Heart right ventricle (tissue), 16 donors: ENCODE measurements around the gene SLC22A3. TPM values are rescaled to one million over a fixed set of nuclear protein-coding genes. Genes with fewer than 3 reads are reported as not detected.

ENCODE experiments used
- ATAC-seq, 8 donors: fragments of 200-7000 bp; cut with Tn5 transposase; one replicate each; pipeline ENCODE4 v1.9.1; 2020; ENCODE audit warnings: mild to moderate bottlenecking in 8 of 8, moderate library complexity in 8 of 8, moderate number of reproducible peaks in 1 of 8
- DNase-seq, 2 donors: peaks; one replicate each; pipeline ENCODE4 v3.0.0-alpha.2; 2020
- H3K27ac ChIP-seq, 10 donors: fragments of 200-600 bp; sonication (generic) in 2 of 10; one replicate each; pipeline versions ENCODE4 v1.5.0 to v1.8.0; 2020 to 2022; ENCODE audit warnings: mild to moderate bottlenecking in 3 of 10
- H3K27me3 ChIP-seq, 7 donors: fragments of 200-600 bp; one replicate each; pipeline ENCODE4 v1.8.0; 2021 to 2022; ENCODE audit warnings: mild to moderate bottlenecking in 2 of 7
- H3K36me3 ChIP-seq, 9 donors: fragments of 200-600 bp; sonication (generic) in 1 of 9; one replicate each; pipeline versions ENCODE4 v1.5.0 to v1.8.0; 2020 to 2022; ENCODE audit warnings: mild to moderate bottlenecking in 2 of 9
- H3K4me1 ChIP-seq, 9 donors: fragments of 200-600 bp; sonication (generic) in 1 of 9; one replicate each; pipeline versions ENCODE4 v1.5.0 to v1.8.0; 2020 to 2022; ENCODE audit warnings: mild to moderate bottlenecking in 4 of 9
- H3K4me3 ChIP-seq, 10 donors: fragments of 200-600 bp; sonication (generic) in 2 of 10; one replicate each; pipeline versions ENCODE4 v1.5.0 to v1.8.0; 2020 to 2022; ENCODE audit warnings: mild to moderate bottlenecking in 7 of 10, moderate library complexity in 2 of 10
- H3K9me3 ChIP-seq, 11 donors: fragments of 200-600 bp in 10 of 11; sonication (generic) in 2 of 11; one replicate each; pipeline versions ENCODE4 v1.5.0 to v1.8.0; 2013 to 2022; ENCODE audit warnings: mild to moderate bottlenecking in 2 of 11, control low read depth in 1 of 11, moderate library complexity in 1 of 11
- WGBS, 2 donors: extraction: QIAGEN DNeasy Blood & Tissue Kit; methylation state at CpG; one replicate each; pipeline ENCODE4 v1.1.7; 2013; ENCODE audit warnings: inconsistent platforms in 1 of 2; 5-methylcytosine and 5-hydroxymethylcytosine counted together
- intact Hi-C, 10 donors: fragments of 100-400 bp; cut with DNase I; formaldehyde crosslinking; loops; one replicate each; pipeline versions ENCODE4 v1.11.1 to v1.14.2; 2022
- polyA plus RNA-seq, 2 donors: library from polyadenylated mRNA; stranded (reverse); fragments of 200-250 nt; gene quantifications; one replicate each; pipeline ENCODE4 v1.2.3, GENCODE V29; 2013
- total RNA-seq, 10 donors: library from RNA; stranded (reverse); fragmentation: NEBNext Ultra II Directional in 3 of 10; extraction: Animal tissue kit (Norgen Biotek cat#: 25700) in 3 of 10; gene quantifications; one replicate each; pipeline versions ENCODE4 v1.2.1 to v1.2.4, GENCODE V29; 2021 to 2023
- TF ChIP-seq, protein P1 (sequence below), 9 donors: fragments of 200-600 bp; sonication (generic) in 2 of 9; IDR thresholded peaks; one replicate each; pipeline versions ENCODE4 v1.5.0 to v1.8.0; 2021 to 2022; ENCODE audit warnings: antibody characterized with exemption in 9 of 9, mild to moderate bottlenecking in 5 of 9, moderate library complexity in 1 of 9
- donor health status: Arrhythmogenic right ventricular cardiomyopathy.
- donor health status: ischemic (EF 13 %, LVEDD 7.1; RV severe dilation, severe dysfunction).
- donor health status: healthy with polysubstance abuse.
- donor health status: DM: no; HTN: yes; CAD: no.
- donor health status: DM: no; HTN: no; CAD: no.
- donor health status: ischemic (EF 25% LVEDD 6.9; RV normal size, moderate dysfunction).
- donor health status: ischemic (EF 25% LVEDD 5.7; RV mildly dilated, moderate dysfunction).
- donor health status: healthy.
- donor health status: DM: yes; HTN: yes; CAD: no.
- donor health status: Ischemic cardiomyopathy.
- donor health status: ischemic (EF 35%, LVEDD 5.7; RV mildly dilated, moderate dysfunction).
- donor health status: nonischemic (EF 11% LVEDD 7.7; RV severe dilation, severe dysfunction).
- donor health status: DM: yes; HTN: yes; CAD: no.
- donor health status: PGD.
- donor health status: ischemic (EF 29% LVEDD 5.4; RV normal size, mild dysfunction).
- donor health status: nonischemic (EF 23%, LVEDD 6.1; RV moderate dilation, normal function).

SLC22A3 gene
- total and polyA plus RNA-seq, 12 donors, result 0.26 to 2.0 (median 0.71) TPM

GRCh38 chr6:160315310-160315709, 32.9 kb upstream of the SLC22A3 start:
- H3K27me3 ChIP-seq, result no peaks in the 10 kb centered on the region
- H3K36me3 ChIP-seq, result no peaks in the 10 kb centered on the region
- peaks cover 0 to 42% (median 17%) of the 10 kb centered on the region in 11 donors for H3K9me3 ChIP-seq
- H3K27ac ChIP-seq, result no peak overlapping the region
- DNase-seq (no peak), ATAC-seq (no peak)
- intact Hi-C loops, result no loop called here
- 83 to 88% methylated on average over 1 of the region's 1 CpG for WGBS, 2 donors
- H3K4me3 ChIP-seq, result no peak overlapping the region
- H3K4me1 ChIP-seq, result no peaks in the 10 kb centered on the region
- TF ChIP-seq, protein P1, sequence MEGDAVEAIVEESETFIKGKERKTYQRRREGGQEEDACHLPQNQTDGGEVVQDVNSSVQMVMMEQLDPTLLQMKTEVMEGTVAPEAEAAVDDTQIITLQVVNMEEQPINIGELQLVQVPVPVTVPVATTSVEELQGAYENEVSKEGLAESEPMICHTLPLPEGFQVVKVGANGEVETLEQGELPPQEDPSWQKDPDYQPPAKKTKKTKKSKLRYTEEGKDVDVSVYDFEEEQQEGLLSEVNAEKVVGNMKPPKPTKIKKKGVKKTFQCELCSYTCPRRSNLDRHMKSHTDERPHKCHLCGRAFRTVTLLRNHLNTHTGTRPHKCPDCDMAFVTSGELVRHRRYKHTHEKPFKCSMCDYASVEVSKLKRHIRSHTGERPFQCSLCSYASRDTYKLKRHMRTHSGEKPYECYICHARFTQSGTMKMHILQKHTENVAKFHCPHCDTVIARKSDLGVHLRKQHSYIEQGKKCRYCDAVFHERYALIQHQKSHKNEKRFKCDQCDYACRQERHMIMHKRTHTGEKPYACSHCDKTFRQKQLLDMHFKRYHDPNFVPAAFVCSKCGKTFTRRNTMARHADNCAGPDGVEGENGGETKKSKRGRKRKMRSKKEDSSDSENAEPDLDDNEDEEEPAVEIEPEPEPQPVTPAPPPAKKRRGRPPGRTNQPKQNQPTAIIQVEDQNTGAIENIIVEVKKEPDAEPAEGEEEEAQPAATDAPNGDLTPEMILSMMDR (IDR thresholded peaks at IDR 0.05), result no peak

GRCh38 chr6:160316261-160316660, 31.9 kb upstream of the SLC22A3 start:
- H3K4me1 ChIP-seq, result no peaks in the 10 kb centered on the region
- TF ChIP-seq, protein P1 (IDR thresholded peaks at IDR 0.05), result no peak
- H3K27me3 ChIP-seq, result no peaks in the 10 kb centered on the region

GRCh38 chr6:160319246-160319645, 28.9 kb upstream of the SLC22A3 start:
- Histone ChIP-seq H3K27ac (no peak overlapping the region), H3K27me3 (no peaks in the 10 kb centered on the region), H3K4me3 (no peak overlapping the region), H3K4me1 (no peaks in the 10 kb centered on the region), H3K9me3 (peaks cover 0 to 23% (median 2%) of the 10 kb centered on the region in 11 donors), H3K36me3 (no peaks in the 10 kb centered on the region)
- ATAC-seq, result no peak
- 80 to 87% methylated on average over 1 of the region's 1 CpG for WGBS, 2 donors
- intact Hi-C loops, result no loop called here
- no peak for DNase-seq
- TF ChIP-seq, protein P1 (IDR thresholded peaks at IDR 0.05), result no peak

More at GRCh38 chr6:160316261-160316660, 31.9 kb upstream of the SLC22A3 start:
- Histone ChIP-seq H3K27ac (no peak overlapping the region), H3K36me3 (no peaks in the 10 kb centered on the region), H3K9me3 (peaks cover 0 to 39% (median 17%) of the 10 kb centered on the region in 11 donors), H3K4me3 (no peak overlapping the region)
- intact Hi-C loops, result no loop called here
- no peak for ATAC-seq
- DNase-seq, result no peak

DNA sequence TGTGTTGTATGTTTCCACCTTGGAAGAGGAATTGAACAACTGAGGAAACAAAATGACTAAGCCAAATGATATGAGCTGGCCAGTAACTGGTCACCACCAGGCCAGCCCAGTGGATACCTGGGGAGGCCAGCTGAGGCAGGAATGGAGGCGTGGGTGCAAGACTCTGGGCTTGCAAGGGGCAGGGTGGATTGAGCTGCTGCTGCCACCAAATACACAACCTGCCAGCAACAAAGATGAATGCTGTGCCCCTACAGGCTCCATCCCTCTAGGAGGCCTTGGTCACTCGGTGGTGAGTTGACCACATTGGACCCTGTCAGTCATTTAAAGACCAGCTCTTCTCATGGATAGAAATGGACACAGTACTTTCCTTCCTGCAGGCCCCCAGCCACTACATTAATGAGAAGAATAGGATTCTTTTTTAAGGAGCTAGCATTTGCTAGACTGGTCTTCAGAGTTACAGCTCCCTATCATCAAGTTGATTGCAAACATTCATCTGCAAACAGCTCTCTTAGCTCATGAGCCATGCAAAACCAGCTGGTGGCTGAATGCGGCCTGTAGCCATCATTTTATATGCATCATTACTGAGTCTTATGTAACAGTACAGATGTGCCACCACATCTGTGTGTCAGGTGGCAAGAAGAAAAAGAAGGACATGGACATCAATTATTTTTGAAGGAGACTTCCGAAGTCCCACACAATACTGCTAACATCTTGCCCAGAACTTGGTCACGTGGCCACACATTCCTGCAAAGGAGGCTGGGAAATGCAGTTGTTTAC, 26.3 kb upstream of the SLC22A3 start:
- Histone ChIP-seq H3K4me1 (no peaks in the 10 kb centered on the region), H3K9me3 (peaks cover 0 to 16% (median 0%) of the 10 kb centered on the region in 11 donors), H3K27ac (no peak overlapping the region), H3K4me3 (no peak overlapping the region), H3K36me3 (no peaks in the 10 kb centered on the region), H3K27me3 (no peaks in the 10 kb centered on the region)
- intact Hi-C loops, result no loop called here
- ATAC-seq (no peak), DNase-seq (no peak)
- WGBS, 2 donors, result 74 to 83% methylated on average over 5 of the region's 5 CpGs
- TF ChIP-seq, protein P1 (IDR thresholded peaks at IDR 0.05), result no peak
